Activated B cell treated with CpG ODN at 0.5 μM for 24 hours (primary cell): ENCODE results near the gene RASSF9. TPM values are rescaled to one million over a fixed set of nuclear protein-coding genes. Genes with fewer than 3 reads are reported as not detected.

Source experiments
- ATAC-seq: fragments of 200-7000 bp; cut with Tn5 transposase; one replicate; pipeline ENCODE4 v1.10.0; 2021; ENCODE audit warnings: low read depth, mild to moderate bottlenecking, moderate library complexity
- CTCF ChIA-PET: fragments of 350-600 bp; sonication (Branson Sonifier 250); formaldehyde crosslinking; loops from one replicate; lab custom pipeline; 2021; ENCODE audit warnings: antibody characterized with exemption; lab: Charles Lee
- POLR2A ChIA-PET: fragments of 350-600 bp; sonication (Branson Sonifier 250); formaldehyde crosslinking; loops from one replicate; lab custom pipeline; 2021; ENCODE audit warnings: antibody characterized with exemption; lab: Charles Lee
- DNase-seq: peaks from one replicate; pipeline ENCODE4 v3.0.0; 2022
- H3K27ac Mint-ChIP-seq: one replicate; pipeline ENCODE4 v1.8.0; 2020; ENCODE audit warnings: mixed read lengths
- H3K27me3 Mint-ChIP-seq: one replicate; pipeline ENCODE4 v1.8.0; 2021; ENCODE audit warnings: mixed read lengths
- H3K36me3 Mint-ChIP-seq: one replicate; pipeline ENCODE4 v1.8.0; 2021; ENCODE audit warnings: low read depth, mixed read lengths
- H3K4me1 Mint-ChIP-seq: one replicate; pipeline ENCODE4 v1.8.0; 2021; ENCODE audit warnings: mixed read lengths
- H3K4me3 Mint-ChIP-seq: one replicate; pipeline ENCODE4 v1.8.0; 2020; ENCODE audit warnings: mild to moderate bottlenecking, mixed read lengths
- H3K9me3 Mint-ChIP-seq: one replicate; pipeline ENCODE4 v1.8.0; 2020; ENCODE audit warnings: mixed read lengths
- CTCF ChIP-seq: fragments of 200-600 bp; IDR thresholded peaks from one replicate; pipeline ENCODE4 v1.8.0; 2022; ENCODE audit warnings: antibody characterized with exemption, mild to moderate bottlenecking
- intact Hi-C: fragments of 100-400 bp; cut with micrococcal nuclease; formaldehyde crosslinking; loops from one replicate; pipeline ENCODE4 v1.15.1; 2024
- total RNA-seq: library from RNA; stranded (reverse); gene quantifications from 2 replicates; pipeline ENCODE4 v1.2.3, GENCODE V29; 2022

The RASSF9 gene
- total RNA-seq, 1 donor from 2014 or later: not detected

- ChIA-PET CTCF (no interaction called here), POLR2A (no interaction called here)
- Mint-ChIP-seq H3K4me1 (no peaks in the 10 kb centered on the region), H3K9me3 (no peaks in the 10 kb centered on the region), H3K27me3 (no peaks in the 10 kb centered on the region), H3K4me3 (no peak overlapping the region), H3K36me3 (no peaks in the 10 kb centered on the region), H3K27ac (no peak overlapping the region)
- DNase-seq (no peak), ATAC-seq (no peak)
- TF ChIP-seq CTCF: no peak
- intact Hi-C loops: no loop called here
Observed at GRCh38 chr12:85807730-85808129, 28.5 kb downstream of the RASSF9 start.

GRCh38 chr12:85805654-85806053 lies 30.6 kb downstream of the RASSF9 start:
- no peak overlapping the region for H3K4me3 Mint-ChIP-seq
- intact Hi-C loops: no loop called here
- H3K36me3 Mint-ChIP-seq: no peaks in the 10 kb centered on the region
- no peak for TF ChIP-seq CTCF
- ATAC-seq: no peak
- POLR2A ChIA-PET: no interaction called here
- no peaks in the 10 kb centered on the region for H3K27me3 Mint-ChIP-seq
- CTCF ChIA-PET: no interaction called here
- no peak for DNase-seq
- no peaks in the 10 kb centered on the region for H3K4me1 Mint-ChIP-seq
- H3K27ac Mint-ChIP-seq: no peak overlapping the region
- H3K9me3 Mint-ChIP-seq: no peaks in the 10 kb centered on the region

GRCh38 chr12:85804663-85805062 lies 31.5 kb downstream of the RASSF9 start:
- Mint-ChIP-seq H3K4me3 (no peak overlapping the region), H3K4me1 (no peaks in the 10 kb centered on the region), H3K27ac (no peak overlapping the region), H3K9me3 (no peaks in the 10 kb centered on the region), H3K36me3 (no peaks in the 10 kb centered on the region), H3K27me3 (no peaks in the 10 kb centered on the region)
- ATAC-seq: no peak
- intact Hi-C loops: no loop called here
- no peak for TF ChIP-seq CTCF
- DNase-seq: no peak
- POLR2A ChIA-PET: no interaction called here
- CTCF ChIA-PET: no interaction called here

- no peak overlapping the region for H3K4me3 Mint-ChIP-seq
- H3K36me3 Mint-ChIP-seq: no peaks in the 10 kb centered on the region
- CTCF ChIA-PET: no interaction called here
- no peak for TF ChIP-seq CTCF
- no peak for DNase-seq
- no peaks in the 10 kb centered on the region for H3K27me3 Mint-ChIP-seq
- no peak overlapping the region for H3K27ac Mint-ChIP-seq
- ATAC-seq: no peak
- no peaks in the 10 kb centered on the region for H3K4me1 Mint-ChIP-seq
- POLR2A ChIA-PET: no interaction called here
- intact Hi-C loops: no loop called here
- H3K9me3 Mint-ChIP-seq: no peaks in the 10 kb centered on the region
Observed at GRCh38 chr12:85803923-85804322, 32.3 kb downstream of the RASSF9 start.

- Mint-ChIP-seq H3K9me3 (no peaks in the 10 kb centered on the region), H3K27ac (no peak overlapping the region), H3K36me3 (no peaks in the 10 kb centered on the region), H3K4me1 (no peaks in the 10 kb centered on the region), H3K4me3 (no peak overlapping the region), H3K27me3 (no peaks in the 10 kb centered on the region)
- intact Hi-C loops: no loop called here
- ChIA-PET POLR2A (no interaction called here), CTCF (no interaction called here)
- no peak for TF ChIP-seq CTCF
- DNase-seq (no peak), ATAC-seq (no peak)
Observed at GRCh38 chr12:85803231-85803630, 33.0 kb downstream of the RASSF9 start.
